Measurements from ENCODE around the gene UGT1A3.

Gene UGT1A3

GRCh38 chr2:233760043-233760442 is 31.2 kb downstream of the UGT1A3 start, which contains the start of gene UGT1A1:
TSS of gene UGT1A1 (plus strand) at chr2:233760270. CDS start at chr2:233760288, 18 bp downstream.
- no peak for DNase-seq

GRCh38 chr2:233761040-233761769 is 32.4 kb downstream of the UGT1A3 start:
- DNase-seq, result no peak

- no peak for DNase-seq
Measured at GRCh38 chr2:233764264-233764663, 35.4 kb downstream of the UGT1A3 start.

GRCh38 chr2:233764761-233765160 is 35.9 kb downstream of the UGT1A3 start:
- no peak for DNase-seq

GRCh38 chr2:233766416-233766815 is 37.6 kb downstream of the UGT1A3 start:
- no peak for DNase-seq

- DNase-seq, result no peak
Measured at GRCh38 chr2:233768076-233768475, 39.2 kb downstream of the UGT1A3 start.

- no peak for DNase-seq
Measured at GRCh38 chr2:233769260-233769659, 40.4 kb downstream of the UGT1A3 start.

- DNase-seq, result no peak
Measured at GRCh38 chr2:233772153-233772552, 43.3 kb downstream of the UGT1A3 start.

- DNase-seq, result no peak
Measured at GRCh38 chr2:233772583-233772982, 43.7 kb downstream of the UGT1A3 start.

GRCh38 chr2:233773854-233774253 is 45.0 kb downstream of the UGT1A3 start:
- DNase-seq, result no peak

- DNase-seq, result no peak
Measured at GRCh38 chr2:233775414-233775813, 46.6 kb downstream of the UGT1A3 start.

GRCh38 chr2:233778030-233778429 is 49.2 kb downstream of the UGT1A3 start, which contains the start of gene MROH2A:
TSS of gene MROH2A (plus strand) at chr2:233778330. CDS start at chr2:233779359, 1,029 bp downstream.
- DNase-seq, result no peak

- DNase-seq, result no peak
Measured at GRCh38 chr2:233779722-233780121, 50.9 kb downstream of the UGT1A3 start.

GRCh38 chr2:233780771-233781170 is 51.9 kb downstream of the UGT1A3 start:
- no peak for DNase-seq

GRCh38 chr2:233789554-233789953 is 60.7 kb downstream of the UGT1A3 start:
- DNase-seq, result no peak

GRCh38 chr2:233791151-233791882 is 62.5 kb downstream of the UGT1A3 start:
- DNase-seq, result no peak

GRCh38 chr2:233791883-233792329 is 63.1 kb downstream of the UGT1A3 start:
- no peak for DNase-seq

GRCh38 chr2:233792720-233793119 is 63.9 kb downstream of the UGT1A3 start:
- no peak for DNase-seq

- no peak for DNase-seq
Measured at GRCh38 chr2:233793465-233794127, 64.8 kb downstream of the UGT1A3 start.

- DNase-seq, result no peak
Measured at GRCh38 chr2:233794128-233794658, 65.4 kb downstream of the UGT1A3 start.

GRCh38 chr2:233795735-233796171 is 66.9 kb downstream of the UGT1A3 start:
- no peak for DNase-seq

- DNase-seq, result no peak
Measured at GRCh38 chr2:233796254-233796653, 67.4 kb downstream of the UGT1A3 start.

All from NCI-H2081 treated with DMSO at 0.1 percent for 48 hours (cell line).